Measurements from ENCODE around the gene ARNT2. TPM values are rescaled to one million over a fixed set of nuclear protein-coding genes. Genes with fewer than 3 reads are reported as not detected.

ARNT2 gene
- total RNA-seq, 1 experiment from 2014 or later, result 3.6 TPM

DNA sequence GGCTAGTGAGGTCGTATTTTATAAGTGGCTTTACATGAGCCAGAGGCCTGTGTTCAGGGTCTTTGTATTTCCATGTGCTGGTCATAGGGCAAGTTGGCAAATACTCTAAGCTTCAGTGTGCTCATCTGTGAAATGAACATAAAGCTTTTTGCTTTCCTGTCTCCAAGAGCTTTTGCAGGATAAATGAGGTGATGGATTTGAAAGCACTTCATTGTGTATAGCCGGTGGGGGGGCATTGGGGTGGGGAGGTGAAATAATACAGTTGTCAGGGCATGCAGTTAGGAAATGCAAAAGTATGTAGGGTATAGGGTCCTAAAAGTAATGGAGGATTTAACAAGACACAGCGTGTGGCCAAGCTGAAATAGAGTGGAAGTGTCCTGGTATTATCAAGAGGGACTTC lies 67.7 kb downstream of the ARNT2 start:
- TF ChIP-seq, protein P1, sequence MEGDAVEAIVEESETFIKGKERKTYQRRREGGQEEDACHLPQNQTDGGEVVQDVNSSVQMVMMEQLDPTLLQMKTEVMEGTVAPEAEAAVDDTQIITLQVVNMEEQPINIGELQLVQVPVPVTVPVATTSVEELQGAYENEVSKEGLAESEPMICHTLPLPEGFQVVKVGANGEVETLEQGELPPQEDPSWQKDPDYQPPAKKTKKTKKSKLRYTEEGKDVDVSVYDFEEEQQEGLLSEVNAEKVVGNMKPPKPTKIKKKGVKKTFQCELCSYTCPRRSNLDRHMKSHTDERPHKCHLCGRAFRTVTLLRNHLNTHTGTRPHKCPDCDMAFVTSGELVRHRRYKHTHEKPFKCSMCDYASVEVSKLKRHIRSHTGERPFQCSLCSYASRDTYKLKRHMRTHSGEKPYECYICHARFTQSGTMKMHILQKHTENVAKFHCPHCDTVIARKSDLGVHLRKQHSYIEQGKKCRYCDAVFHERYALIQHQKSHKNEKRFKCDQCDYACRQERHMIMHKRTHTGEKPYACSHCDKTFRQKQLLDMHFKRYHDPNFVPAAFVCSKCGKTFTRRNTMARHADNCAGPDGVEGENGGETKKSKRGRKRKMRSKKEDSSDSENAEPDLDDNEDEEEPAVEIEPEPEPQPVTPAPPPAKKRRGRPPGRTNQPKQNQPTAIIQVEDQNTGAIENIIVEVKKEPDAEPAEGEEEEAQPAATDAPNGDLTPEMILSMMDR (IDR thresholded peaks at IDR 0.05; ENCODE audit: unreplicated experiment), result no peak
- H3K4me1 Mint-ChIP-seq (ENCODE audit: low read depth, unreplicated experiment), result no peaks in the 10 kb centered on the region
- H3K4me3 Mint-ChIP-seq (ENCODE audit: low read depth, unreplicated experiment), result no peak overlapping the region
- no peak overlapping the region for H3K27ac Mint-ChIP-seq (ENCODE audit: unreplicated experiment)
- H3K9me3 Mint-ChIP-seq (ENCODE audit: low read depth, unreplicated experiment), result peaks cover 3% of the 10 kb centered on the region
- intact Hi-C loops (cut with micrococcal nuclease; ENCODE audit: unreplicated experiment), result no loop called here
- no peak for DNase-seq
- CTCF ChIA-PET, result no interaction called here
- peaks cover 60% of the 10 kb centered on the region for H3K27me3 Mint-ChIP-seq (ENCODE audit: unreplicated experiment)
- H3K36me3 Mint-ChIP-seq (ENCODE audit: insufficient read depth, unreplicated experiment), result no peaks in the 10 kb centered on the region
- no TSS peak for BruUV-seq (replicated peaks)

DNA sequence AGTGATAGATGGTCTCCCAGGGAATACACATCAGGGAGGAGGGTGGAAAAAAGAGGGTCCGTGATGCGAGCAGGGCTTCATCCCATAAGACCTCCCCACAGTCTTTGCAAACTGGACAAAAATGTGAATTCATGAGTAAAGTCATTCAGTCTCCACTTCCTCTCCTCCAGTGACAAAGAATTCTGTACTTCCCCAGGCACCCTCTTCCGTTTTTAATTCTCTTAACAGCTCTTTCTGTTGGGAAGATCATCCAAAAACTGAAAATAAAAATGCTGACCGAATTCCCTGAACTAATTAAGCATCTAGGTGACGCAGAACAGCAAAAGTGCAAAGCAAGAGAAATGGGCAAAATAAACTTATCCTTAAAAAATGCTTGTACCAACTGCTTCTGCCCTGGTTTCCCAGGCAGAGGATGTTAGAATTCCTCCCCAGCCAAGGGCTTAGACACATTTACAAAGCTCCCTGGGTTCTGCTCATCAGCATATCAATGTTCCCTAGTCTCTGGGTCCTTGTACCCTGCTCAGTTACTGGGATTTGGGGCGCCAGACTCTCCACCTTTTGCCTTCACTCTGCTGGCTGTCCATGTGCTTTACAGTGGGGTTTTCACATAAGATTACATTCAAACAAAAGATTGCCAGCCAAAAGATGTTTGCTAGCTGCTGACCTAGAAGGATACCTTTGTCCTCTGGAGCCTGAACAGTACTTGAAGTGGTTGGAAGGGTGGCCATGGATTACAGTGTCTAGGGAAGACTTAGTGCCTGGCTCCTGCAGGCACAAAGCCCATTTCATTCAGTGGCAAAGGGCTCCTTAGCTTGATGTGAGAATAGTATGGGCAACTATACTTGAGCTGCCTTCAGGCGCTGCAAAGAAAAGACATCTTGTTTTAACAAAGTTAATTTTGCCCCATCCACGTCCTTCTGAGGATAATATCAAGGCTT lies 69.4 kb downstream of the ARNT2 start:
- Mint-ChIP-seq H3K27ac (ENCODE audit: unreplicated experiment) (no peak overlapping the region), H3K4me3 (ENCODE audit: low read depth, unreplicated experiment) (no peak overlapping the region), H3K27me3 (ENCODE audit: unreplicated experiment) (peaks cover 43% of the 10 kb centered on the region), H3K4me1 (ENCODE audit: low read depth, unreplicated experiment) (peaks cover 8% of the 10 kb centered on the region), H3K9me3 (ENCODE audit: low read depth, unreplicated experiment) (peaks cover 11% of the 10 kb centered on the region), H3K36me3 (ENCODE audit: insufficient read depth, unreplicated experiment) (no peaks in the 10 kb centered on the region)
- no TSS peak for BruUV-seq (replicated peaks)
- TF ChIP-seq, protein P1 (IDR thresholded peaks at IDR 0.05; ENCODE audit: unreplicated experiment), result no peak
- CTCF ChIA-PET, result no interaction called here
- intact Hi-C loops (cut with micrococcal nuclease; ENCODE audit: unreplicated experiment), result no loop called here
- no peak for DNase-seq

DNA sequence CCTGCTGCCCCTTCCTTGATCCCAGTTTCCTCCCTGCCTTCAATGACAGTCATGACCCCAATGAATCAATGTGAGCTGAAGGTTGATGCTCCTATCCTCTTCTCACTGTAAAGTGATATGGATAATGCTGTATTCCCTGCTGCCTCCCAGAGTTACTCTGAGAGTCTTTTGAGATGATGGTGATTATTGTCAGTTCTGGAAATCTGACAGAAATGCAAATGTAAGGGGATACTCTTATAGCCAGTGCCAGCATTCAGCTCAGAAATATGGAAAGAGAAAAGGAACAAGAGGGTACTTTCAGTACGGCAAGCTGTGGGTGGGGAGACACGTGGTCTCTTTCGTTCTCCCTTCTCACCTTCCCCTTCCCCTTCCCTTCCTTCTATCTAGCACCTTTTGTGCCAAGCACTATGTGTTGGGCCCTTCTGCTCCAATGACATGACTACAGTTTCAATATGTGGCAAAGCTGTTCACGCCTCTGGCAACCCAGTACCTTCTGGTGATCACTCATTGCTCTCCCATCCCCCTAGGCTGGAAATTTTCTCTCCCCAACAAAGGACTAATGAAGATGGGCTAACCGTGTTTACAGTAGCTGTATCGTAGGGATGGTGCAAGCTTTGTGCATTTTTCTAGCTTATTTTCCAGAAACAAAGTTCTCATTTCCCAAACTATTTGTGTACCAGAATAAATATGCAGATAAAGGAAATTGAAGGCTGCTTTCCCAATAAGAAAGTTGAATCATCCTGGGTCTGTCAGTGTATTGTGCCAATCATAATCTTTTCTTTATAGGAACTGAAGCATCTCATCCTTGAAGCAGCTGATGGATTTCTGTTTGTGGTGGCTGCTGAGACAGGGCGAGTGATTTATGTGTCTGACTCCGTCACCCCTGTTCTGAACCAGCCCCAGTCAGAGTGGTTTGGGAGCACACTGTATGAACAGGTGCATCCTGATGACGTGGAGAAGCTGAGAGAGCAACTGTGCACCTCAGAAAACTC lies 70.3 kb downstream of the ARNT2 start:
- Mint-ChIP-seq H3K4me1 (ENCODE audit: low read depth, unreplicated experiment) (peaks cover 9% of the 10 kb centered on the region), H3K9me3 (ENCODE audit: low read depth, unreplicated experiment) (peaks cover 11% of the 10 kb centered on the region), H3K4me3 (ENCODE audit: low read depth, unreplicated experiment) (no peak overlapping the region), H3K27me3 (ENCODE audit: unreplicated experiment) (peaks cover 39% of the 10 kb centered on the region), H3K36me3 (ENCODE audit: insufficient read depth, unreplicated experiment) (no peaks in the 10 kb centered on the region), H3K27ac (ENCODE audit: unreplicated experiment) (no peak overlapping the region)
- TF ChIP-seq, protein P1 (IDR thresholded peaks at IDR 0.05; ENCODE audit: unreplicated experiment), result no peak
- DNase-seq, result no peak
- CTCF ChIA-PET, result interaction anchor here (0.6 kb wide), 1 partner anchor 137 kb away, joined by 3 read pairs; no protein-coding TSS in a partner anchor
- no TSS peak for BruUV-seq (replicated peaks)
- intact Hi-C loops (cut with micrococcal nuclease; ENCODE audit: unreplicated experiment), result no loop called here

DNA sequence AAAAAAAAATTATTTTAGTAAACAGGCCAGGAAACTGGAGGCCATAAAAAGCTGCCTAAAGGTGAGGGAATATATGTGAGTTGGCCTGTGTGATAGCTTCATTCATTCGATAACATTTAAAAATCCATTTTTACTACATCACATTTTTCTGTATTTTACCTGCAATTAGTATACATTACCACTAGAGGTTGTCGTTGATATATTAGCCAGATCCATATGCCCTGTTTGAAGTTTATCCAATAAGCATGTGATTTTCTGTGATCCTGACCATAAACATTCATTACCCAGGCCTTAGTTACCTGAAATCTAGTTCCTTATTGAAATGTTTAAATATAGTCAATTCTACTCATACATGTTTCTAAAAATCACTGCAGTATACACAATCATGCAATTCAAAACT lies 71.4 kb downstream of the ARNT2 start:
- DNase-seq, result no peak
- no peaks in the 10 kb centered on the region for H3K36me3 Mint-ChIP-seq (ENCODE audit: insufficient read depth, unreplicated experiment)
- intact Hi-C loops (cut with micrococcal nuclease; ENCODE audit: unreplicated experiment), result no loop called here
- no TSS peak for BruUV-seq (replicated peaks)
- peaks cover 43% of the 10 kb centered on the region for H3K27me3 Mint-ChIP-seq (ENCODE audit: unreplicated experiment)
- peaks cover 9% of the 10 kb centered on the region for H3K4me1 Mint-ChIP-seq (ENCODE audit: low read depth, unreplicated experiment)
- CTCF ChIA-PET, result no interaction called here
- H3K4me3 Mint-ChIP-seq (ENCODE audit: low read depth, unreplicated experiment), result no peak overlapping the region
- H3K27ac Mint-ChIP-seq (ENCODE audit: unreplicated experiment), result no peak overlapping the region
- TF ChIP-seq, protein P1 (IDR thresholded peaks at IDR 0.05; ENCODE audit: unreplicated experiment), result no peak
- H3K9me3 Mint-ChIP-seq (ENCODE audit: low read depth, unreplicated experiment), result peaks cover 11% of the 10 kb centered on the region

Data from Calu3 (cell line).